Smooth muscle cell (in vitro differentiated cells): Measurements from ENCODE around the gene ABCG4. TPM values are rescaled to one million over a fixed set of nuclear protein-coding genes. Genes with fewer than 3 reads are reported as not detected.

Experiments
- DNase-seq: peaks from one replicate; lab custom pipeline; 2025; ENCODE audit not compliant: unreplicated experiment; lab: John Stamatoyannopoulos, UW
- H2AFZ ChIP-seq: fragments of 200-600 bp; sonication (generic); 2 replicates; pipeline ENCODE4 v1.6.0; 2016; ENCODE audit warnings: antibody characterized with exemption, low read depth, mild to moderate bottlenecking
- H3F3A ChIP-seq: fragments of 200-600 bp; sonication (generic); 2 replicates; pipeline ENCODE4 v1.6.0; 2017; ENCODE audit warnings: antibody characterized with exemption, low read depth
- H3K27ac ChIP-seq: fragments of 200-600 bp; sonication (generic); 2 replicates; pipeline ENCODE4 v1.5.1; 2016; ENCODE audit warnings: low read depth, mild to moderate bottlenecking
- H3K27me3 ChIP-seq: fragments of 200-600 bp; sonication (generic); 2 replicates; pipeline ENCODE4 v1.6.1; 2016; ENCODE audit warnings: low read depth, mild to moderate bottlenecking
- H3K36me3 ChIP-seq: fragments of 200-600 bp; sonication (generic); 2 replicates; pipeline ENCODE4 v1.5.1; 2016; ENCODE audit warnings: low read depth
- H3K4me1 ChIP-seq: fragments of 200-600 bp; sonication (generic); 2 replicates; pipeline ENCODE4 v1.5.1; 2016; ENCODE audit warnings: low read depth
- H3K4me2 ChIP-seq: fragments of 200-600 bp; sonication (generic); 2 replicates; pipeline ENCODE4 v1.6.0; 2016; ENCODE audit warnings: mild to moderate bottlenecking
- H3K4me3 ChIP-seq: fragments of 200-600 bp; sonication (generic); 2 replicates; pipeline ENCODE4 v1.5.1; 2016; ENCODE audit warnings: mild to moderate bottlenecking
- H3K79me2 ChIP-seq: fragments of 200-600 bp; sonication (generic); 2 replicates; pipeline ENCODE4 v1.6.0; 2016; ENCODE audit warnings: low read depth, mild to moderate bottlenecking
- H3K9ac ChIP-seq: fragments of 200-600 bp; sonication (generic); 2 replicates; pipeline ENCODE4 v1.6.0; 2016; ENCODE audit warnings: low read depth
- H3K9me3 ChIP-seq: fragments of 200-600 bp; sonication (generic); replicated peaks from 2 replicates; pipeline ENCODE4 v1.5.1; 2016; ENCODE audit warnings: low read depth
- H4K20me1 ChIP-seq: fragments of 200-600 bp; sonication (generic); 2 replicates; pipeline ENCODE4 v1.6.0; 2016; ENCODE audit warnings: low read depth
- CTCF ChIP-seq: fragments of 200-600 bp; sonication (generic); IDR thresholded peaks from 2 replicates; pipeline ENCODE4 v1.5.1; 2017; ENCODE audit warnings: borderline replicate concordance, mild to moderate bottlenecking, antibody characterized with exemption; ENCODE audit not compliant: insufficient read depth, poor library complexity, severe bottlenecking
- WGBS: methylation state at CpG from one replicate; pipeline ENCODE4 v1.1.7; 2016; ENCODE audit warnings: low lambda C conversion rate; 5-methylcytosine and 5-hydroxymethylcytosine counted together
- polyA plus RNA-seq: library from polyadenylated mRNA; unstranded; fragments of >200 nt; fragmentation: Nextera tagmentation; extraction: Ambion mirVana; gene quantifications from 2 replicates; pipeline ENCODE4 v1.2.1, GENCODE V29; 2016
- total RNA-seq: library from RNA; depleted of rRNA; stranded (reverse); fragments of >200 nt; gene quantifications from 2 replicates; pipeline ENCODE4 v1.2.3, GENCODE V29; 2014

ABCG4 gene
- total and polyA plus RNA-seq, 2 experiments from 2014 or later: 0.85 to 2.1 TPM

GRCh38 chr11:119175493-119176077 lies 26.7 kb downstream of the ABCG4 start:
- DNase-seq: no peak
- no peak overlapping the region for H2AFZ ChIP-seq
- no peaks in the 10 kb centered on the region for H3K4me1 ChIP-seq
- 63% methylated on average over 6 of the region's 6 CpGs for WGBS
- no peaks in the 10 kb centered on the region for H4K20me1 ChIP-seq
- H3K4me2 ChIP-seq: no peak overlapping the region
- no peak overlapping the region for H3K27ac ChIP-seq
- no peaks in the 10 kb centered on the region for H3K9me3 ChIP-seq
- H3K9ac ChIP-seq: no peak overlapping the region
- no peak for TF ChIP-seq CTCF
- no peaks in the 10 kb centered on the region for H3F3A ChIP-seq
- no peaks in the 10 kb centered on the region for H3K36me3 ChIP-seq
- H3K4me3 ChIP-seq: no peak overlapping the region
- H3K79me2 ChIP-seq: no peaks in the 10 kb centered on the region
- H3K27me3 ChIP-seq: no peaks in the 10 kb centered on the region

GRCh38 chr11:119178166-119178680 lies 29.4 kb downstream of the ABCG4 start:
- H3K27me3 ChIP-seq: no peaks in the 10 kb centered on the region
- TF ChIP-seq CTCF: no peak
- no peaks in the 10 kb centered on the region for H3K4me1 ChIP-seq
- WGBS: 77% methylated on average over 4 of the region's 4 CpGs
- H3K9me3 ChIP-seq: no peaks in the 10 kb centered on the region
- H3K79me2 ChIP-seq: no peaks in the 10 kb centered on the region
- H3K27ac ChIP-seq: no peak overlapping the region
- no peaks in the 10 kb centered on the region for H4K20me1 ChIP-seq
- H3K9ac ChIP-seq: no peak overlapping the region
- H3F3A ChIP-seq: no peaks in the 10 kb centered on the region
- no peak for DNase-seq
- no peak overlapping the region for H2AFZ ChIP-seq
- no peak overlapping the region for H3K4me3 ChIP-seq
- no peak overlapping the region for H3K4me2 ChIP-seq
- H3K36me3 ChIP-seq: no peaks in the 10 kb centered on the region

- Histone ChIP-seq H2AFZ (no peak overlapping the region), H3K27me3 (no peaks in the 10 kb centered on the region), H4K20me1 (no peaks in the 10 kb centered on the region), H3K4me1 (no peaks in the 10 kb centered on the region), H3K27ac (no peak overlapping the region), H3K9ac (no peak overlapping the region), H3K79me2 (no peaks in the 10 kb centered on the region), H3K4me2 (no peak overlapping the region), H3K9me3 (no peaks in the 10 kb centered on the region), H3K4me3 (no peak overlapping the region), H3K36me3 (no peaks in the 10 kb centered on the region), H3F3A (no peaks in the 10 kb centered on the region)
- no peak for TF ChIP-seq CTCF
- DNase-seq: no peak
- WGBS: 92% methylated on average over 6 of the region's 6 CpGs
Measured at GRCh38 chr11:119179342-119179741, 30.5 kb downstream of the ABCG4 start.

GRCh38 chr11:119179983-119180382 lies 31.1 kb downstream of the ABCG4 start:
- Histone ChIP-seq H3F3A (no peaks in the 10 kb centered on the region), H3K9ac (no peak overlapping the region), H3K27ac (no peak overlapping the region), H3K4me2 (no peak overlapping the region), H3K36me3 (no peaks in the 10 kb centered on the region), H4K20me1 (no peaks in the 10 kb centered on the region), H3K9me3 (no peaks in the 10 kb centered on the region), H2AFZ (no peak overlapping the region), H3K27me3 (no peaks in the 10 kb centered on the region), H3K4me1 (no peaks in the 10 kb centered on the region), H3K4me3 (no peak overlapping the region), H3K79me2 (no peaks in the 10 kb centered on the region)
- WGBS: 97% methylated on average over 10 of the region's 10 CpGs
- DNase-seq: no peak
- TF ChIP-seq CTCF: no peak
